Activated T-helper 17 cell treated with anti-CD3 and anti-CD28 coated beads, Interleukin-2, amount 50 U/mL, for 72 hours (primary cell): ENCODE results near the gene PNPO. TPM values are rescaled to one million over a fixed set of nuclear protein-coding genes. Genes with fewer than 3 reads are reported as not detected.
"Not testable (repeated sequence)": the region's sequence is repeated elsewhere in the genome, so short reads cannot be mapped to it uniquely, and the experiment has no call there.

Experiments
- ATAC-seq: fragments of 150-1000 bp; cut with Tn5 transposase; replicated peaks from 2 replicates; pipeline ENCODE4 v1.10.0; 2021; ENCODE audit warnings: mild to moderate bottlenecking, moderate library complexity
- H3K27ac Mint-ChIP-seq: one replicate; pipeline ENCODE4 v1.8.0; 2022; ENCODE audit warnings: mixed read lengths
- H3K27me3 Mint-ChIP-seq: one replicate; pipeline ENCODE4 v1.8.0; 2022; ENCODE audit warnings: mixed read lengths
- H3K36me3 Mint-ChIP-seq: one replicate; pipeline ENCODE4 v1.8.0; 2022; ENCODE audit warnings: low read depth, mild to moderate bottlenecking, mixed read lengths
- H3K4me1 Mint-ChIP-seq: one replicate; pipeline ENCODE4 v1.8.0; 2022; ENCODE audit warnings: mixed read lengths
- H3K4me3 Mint-ChIP-seq: one replicate; pipeline ENCODE4 v1.8.0; 2022; ENCODE audit warnings: mild to moderate bottlenecking, mixed read lengths
- H3K9me3 Mint-ChIP-seq: one replicate; pipeline ENCODE4 v1.8.0; 2022; ENCODE audit warnings: mixed read lengths
- total RNA-seq, 2 donors: library from RNA; stranded (reverse); gene quantifications; one replicate each; pipeline ENCODE4 v1.2.3, GENCODE V29; 2022

PNPO gene
- total RNA-seq, 2 donors from 2014 or later, result 18.0 to 33.7 TPM

DNA sequence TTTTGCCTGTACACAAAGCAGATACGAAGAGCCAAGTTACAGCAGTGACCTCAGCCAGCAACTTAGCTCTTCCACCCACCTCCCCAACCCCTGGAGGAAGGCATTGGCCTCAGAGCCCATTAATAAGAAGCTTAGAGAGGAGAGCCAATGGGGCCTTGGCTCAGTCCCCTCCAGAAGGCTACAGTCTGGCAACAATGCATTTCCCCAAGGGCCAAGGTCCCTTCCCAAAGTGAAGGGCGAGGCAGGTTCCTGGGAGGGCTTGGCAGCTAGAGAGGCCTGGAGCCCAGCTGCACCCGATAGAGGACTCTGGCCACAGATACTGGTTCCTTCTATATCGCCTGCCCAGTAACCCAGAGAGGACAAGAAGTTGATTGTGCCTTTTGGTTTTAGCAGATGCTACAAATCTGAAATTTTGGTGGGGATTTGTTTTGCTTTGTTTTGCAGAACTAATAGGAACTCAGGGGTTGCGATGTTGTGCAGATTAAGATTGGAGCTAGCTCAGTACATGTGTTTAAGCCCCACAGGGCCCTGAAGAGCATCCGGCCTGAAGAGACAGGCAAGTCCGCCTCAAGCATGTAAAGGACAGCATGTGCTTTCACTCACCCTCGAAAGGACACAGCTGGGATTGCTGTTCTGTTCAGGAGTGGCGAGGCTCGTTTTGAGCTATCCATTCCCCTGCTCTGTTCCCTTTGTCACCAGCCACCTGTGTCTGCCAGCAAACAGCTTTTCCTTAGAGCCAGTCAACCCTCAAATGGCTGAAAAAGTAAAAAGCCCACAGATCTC, 12.0 kb upstream of the PNPO start:
- Mint-ChIP-seq H3K9me3 (no peaks in the 10 kb centered on the region), H3K27ac (no peak overlapping the region), H3K4me1 (peaks cover 6% of the 10 kb centered on the region), H3K4me3 (no peak overlapping the region), H3K27me3 (no peaks in the 10 kb centered on the region), H3K36me3 (peaks cover 46% of the 10 kb centered on the region)
- ATAC-seq, result no peak

DNA sequence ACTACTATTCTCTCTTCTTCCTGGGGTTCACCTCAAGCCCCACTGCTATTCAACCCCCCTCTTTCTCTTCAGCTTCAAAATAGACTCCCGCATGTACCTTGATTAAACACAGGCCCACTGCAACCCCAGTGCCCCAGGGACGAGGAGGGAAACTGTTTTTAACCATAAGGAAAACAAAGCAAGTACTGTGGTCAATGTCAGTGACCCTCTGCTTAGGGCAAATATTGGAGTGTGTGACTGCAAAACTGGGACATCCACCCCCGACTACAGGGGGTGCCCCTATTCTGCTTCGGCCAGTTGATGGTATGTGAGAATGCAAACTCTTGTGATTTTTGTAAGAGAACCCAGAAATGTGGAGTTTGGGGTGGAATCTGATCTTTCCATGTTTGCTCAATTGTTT, 9.5 kb upstream of the PNPO start:
- Mint-ChIP-seq H3K9me3 (no peaks in the 10 kb centered on the region), H3K27me3 (no peaks in the 10 kb centered on the region), H3K27ac (peak overlapping the region; percentile 43), H3K4me1 (peaks cover 6% of the 10 kb centered on the region), H3K36me3 (peaks cover 23% of the 10 kb centered on the region), H3K4me3 (no peak overlapping the region)
- no peak for ATAC-seq

DNA sequence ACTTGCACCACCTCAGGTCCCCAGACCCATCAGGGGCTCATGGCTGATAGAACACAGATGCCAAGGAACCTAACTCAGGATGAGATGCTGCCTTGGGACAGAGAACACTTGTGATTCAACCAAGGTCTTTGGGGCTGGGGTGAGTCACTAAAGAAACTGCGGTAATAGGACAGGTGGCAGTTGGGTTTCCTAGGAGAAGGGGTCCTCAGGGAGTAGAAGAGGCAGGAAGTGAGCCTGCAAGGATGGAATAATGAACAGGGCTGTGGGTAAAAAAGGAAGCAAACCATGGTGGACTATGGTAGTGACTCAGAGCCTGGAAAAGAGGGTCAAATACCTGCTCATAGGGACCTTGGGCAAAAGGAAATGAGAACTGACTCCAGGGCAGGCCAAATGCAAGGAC, 6.5 kb upstream of the PNPO start:
- Mint-ChIP-seq H3K4me3 (no peak overlapping the region), H3K27me3 (no peaks in the 10 kb centered on the region), H3K4me1 (no peaks in the 10 kb centered on the region), H3K9me3 (no peaks in the 10 kb centered on the region), H3K36me3 (no peaks in the 10 kb centered on the region), H3K27ac (no peak overlapping the region)
- ATAC-seq, result no peak

DNA sequence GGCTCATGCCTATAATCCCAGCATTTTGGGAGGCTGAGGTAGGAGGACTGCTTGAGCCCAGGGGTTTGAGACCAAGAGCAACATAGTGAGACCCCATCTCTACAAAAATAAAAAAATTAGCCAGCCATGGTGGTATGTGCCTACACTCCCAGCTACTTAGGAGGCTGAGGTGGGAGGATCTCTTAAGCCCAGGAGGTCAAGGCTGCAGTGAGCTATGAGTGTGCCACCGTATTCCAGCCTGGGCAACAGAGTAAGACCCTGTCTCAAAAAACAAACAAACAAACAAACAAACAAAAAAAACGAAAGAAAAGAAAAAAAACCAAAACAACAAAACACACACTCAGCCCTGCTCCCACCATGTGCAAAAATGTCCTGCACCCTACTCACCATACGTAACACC, 5.9 kb upstream of the PNPO start:
- not testable (repeated sequence) for H3K27me3 Mint-ChIP-seq, H3K9me3 Mint-ChIP-seq, H3K4me3 Mint-ChIP-seq, ATAC-seq, H3K27ac Mint-ChIP-seq, H3K4me1 Mint-ChIP-seq, H3K36me3 Mint-ChIP-seq

DNA sequence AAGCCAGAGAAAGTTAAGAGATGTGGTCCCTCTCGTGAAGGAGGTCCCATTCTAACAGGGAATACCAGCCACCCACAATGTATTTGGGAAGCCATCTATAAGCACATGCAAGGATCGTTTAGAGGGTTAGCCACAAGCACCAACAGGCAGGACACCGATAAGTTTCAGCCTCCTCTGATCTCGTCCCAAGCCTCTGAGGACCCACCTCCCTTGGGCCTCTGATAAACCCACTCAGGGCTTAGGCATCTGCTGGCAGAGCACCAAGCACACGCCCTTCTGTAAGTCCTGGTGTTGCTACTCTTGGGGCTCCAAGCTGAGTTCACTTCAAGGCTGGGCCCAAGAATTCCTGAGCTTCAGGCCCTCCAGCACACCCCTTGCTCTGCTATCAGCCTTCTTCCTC, 5.4 kb upstream of the PNPO start:
- Mint-ChIP-seq H3K27ac (no peak overlapping the region), H3K36me3 (no peaks in the 10 kb centered on the region), H3K27me3 (no peaks in the 10 kb centered on the region), H3K4me1 (peaks cover 5% of the 10 kb centered on the region), H3K9me3 (peaks cover 1% of the 10 kb centered on the region), H3K4me3 (no peak overlapping the region)
- no peak for ATAC-seq

DNA sequence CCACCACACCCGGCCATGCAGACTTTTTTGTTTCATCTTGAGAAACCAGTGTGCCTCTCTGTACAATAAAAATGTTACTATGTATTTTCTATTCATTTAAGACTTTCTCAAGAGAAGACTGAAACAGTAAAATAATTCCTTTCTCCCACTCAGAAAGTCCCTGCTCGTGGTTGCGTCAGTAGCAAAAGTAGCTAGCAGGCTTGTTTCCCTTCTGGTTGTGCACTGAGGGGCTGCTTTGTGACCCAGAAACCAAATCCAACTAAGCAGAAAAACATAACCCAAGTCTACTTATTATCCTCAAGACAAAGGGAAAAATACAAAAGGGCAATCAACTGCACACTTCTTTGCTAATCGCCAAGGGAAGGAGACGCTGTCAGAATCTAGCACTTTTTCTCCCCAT, 3.4 kb upstream of the PNPO start:
- Mint-ChIP-seq H3K36me3 (no peaks in the 10 kb centered on the region), H3K4me3 (peak overlapping the region; percentile 0), H3K4me1 (peaks cover 9% of the 10 kb centered on the region), H3K27me3 (no peaks in the 10 kb centered on the region), H3K27ac (no peak overlapping the region), H3K9me3 (peaks cover 3% of the 10 kb centered on the region)
- ATAC-seq, result peak; percentile 1

DNA sequence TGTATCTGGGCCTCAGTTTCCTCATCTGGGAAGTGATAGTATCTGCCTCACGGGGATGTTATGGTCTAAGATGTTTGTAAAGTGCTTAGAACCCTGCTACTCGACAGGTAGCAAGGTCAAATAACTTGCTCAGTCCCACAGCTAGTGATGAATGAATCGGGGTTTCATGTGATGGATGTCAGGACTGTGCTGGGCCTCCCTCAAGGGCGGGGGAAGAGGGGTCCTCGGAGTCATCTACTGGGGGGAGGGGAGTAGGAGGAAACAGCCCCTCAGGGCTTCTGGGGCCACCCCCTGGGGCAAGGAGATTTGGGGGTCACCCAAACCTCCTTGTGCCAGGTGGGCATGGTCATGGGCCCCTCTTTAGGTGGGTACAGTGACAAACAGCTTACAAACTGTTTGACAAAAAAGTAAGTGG, 732 bp downstream of the PNPO start:
- Mint-ChIP-seq H3K4me3 (peak overlapping the region; percentile 73), H3K9me3 (peaks cover 3% of the 10 kb centered on the region), H3K27ac (peak overlapping the region; percentile 54), H3K4me1 (peaks cover 26% of the 10 kb centered on the region), H3K36me3 (peaks cover 27% of the 10 kb centered on the region), H3K27me3 (no peaks in the 10 kb centered on the region)
- ATAC-seq, result no peak

DNA sequence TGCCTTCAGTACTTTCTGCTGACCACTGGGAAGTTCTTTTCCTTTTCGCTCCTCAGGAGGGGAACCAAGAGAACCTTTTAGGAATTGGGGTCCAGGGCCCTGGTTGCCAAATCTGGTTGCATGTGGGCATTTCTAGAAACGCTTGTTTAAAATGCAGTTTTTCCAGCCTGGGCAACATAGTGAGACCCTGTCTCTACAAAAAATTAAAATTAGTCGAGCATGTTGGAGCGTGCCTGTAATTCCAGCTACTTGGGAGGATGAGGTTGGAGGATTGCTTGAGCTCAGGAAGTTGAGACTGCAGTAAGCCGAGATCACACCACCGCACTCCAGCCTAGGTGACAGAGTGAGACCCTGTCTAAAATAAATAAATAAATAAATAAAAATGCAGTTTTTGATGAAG, 1.2 kb downstream of the PNPO start:
- Mint-ChIP-seq H3K4me1 (peaks cover 27% of the 10 kb centered on the region), H3K27ac (peak overlapping the region; percentile 54), H3K27me3 (no peaks in the 10 kb centered on the region), H3K36me3 (peaks cover 29% of the 10 kb centered on the region), H3K4me3 (peak overlapping the region; percentile 73), H3K9me3 (peaks cover 3% of the 10 kb centered on the region)
- ATAC-seq, result no peak

DNA sequence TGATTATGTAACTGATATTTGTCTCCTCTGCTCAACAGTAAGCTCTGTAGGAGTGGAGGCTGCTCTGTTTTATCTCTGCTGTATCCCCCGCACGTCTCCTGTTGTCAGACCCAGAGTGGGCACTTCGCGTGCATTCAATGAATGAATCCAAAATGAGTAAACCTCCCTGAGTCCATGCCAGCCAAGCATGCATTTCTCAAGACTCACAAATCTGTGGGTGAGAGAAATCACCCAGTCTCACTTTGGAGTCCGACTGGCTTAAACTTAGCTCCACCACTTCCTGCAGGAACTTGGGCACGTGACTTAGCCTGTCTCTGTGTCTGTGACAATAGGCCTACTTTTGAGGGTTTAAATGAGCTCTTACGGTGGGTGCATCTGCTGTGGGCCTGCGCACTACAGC, 3.7 kb downstream of the PNPO start:
- Mint-ChIP-seq H3K4me1 (peaks cover 33% of the 10 kb centered on the region), H3K27ac (peak overlapping the region; percentile 4), H3K4me3 (peak overlapping the region; percentile 13), H3K36me3 (peaks cover 46% of the 10 kb centered on the region), H3K27me3 (no peaks in the 10 kb centered on the region), H3K9me3 (peaks cover 3% of the 10 kb centered on the region)
- no peak for ATAC-seq

DNA sequence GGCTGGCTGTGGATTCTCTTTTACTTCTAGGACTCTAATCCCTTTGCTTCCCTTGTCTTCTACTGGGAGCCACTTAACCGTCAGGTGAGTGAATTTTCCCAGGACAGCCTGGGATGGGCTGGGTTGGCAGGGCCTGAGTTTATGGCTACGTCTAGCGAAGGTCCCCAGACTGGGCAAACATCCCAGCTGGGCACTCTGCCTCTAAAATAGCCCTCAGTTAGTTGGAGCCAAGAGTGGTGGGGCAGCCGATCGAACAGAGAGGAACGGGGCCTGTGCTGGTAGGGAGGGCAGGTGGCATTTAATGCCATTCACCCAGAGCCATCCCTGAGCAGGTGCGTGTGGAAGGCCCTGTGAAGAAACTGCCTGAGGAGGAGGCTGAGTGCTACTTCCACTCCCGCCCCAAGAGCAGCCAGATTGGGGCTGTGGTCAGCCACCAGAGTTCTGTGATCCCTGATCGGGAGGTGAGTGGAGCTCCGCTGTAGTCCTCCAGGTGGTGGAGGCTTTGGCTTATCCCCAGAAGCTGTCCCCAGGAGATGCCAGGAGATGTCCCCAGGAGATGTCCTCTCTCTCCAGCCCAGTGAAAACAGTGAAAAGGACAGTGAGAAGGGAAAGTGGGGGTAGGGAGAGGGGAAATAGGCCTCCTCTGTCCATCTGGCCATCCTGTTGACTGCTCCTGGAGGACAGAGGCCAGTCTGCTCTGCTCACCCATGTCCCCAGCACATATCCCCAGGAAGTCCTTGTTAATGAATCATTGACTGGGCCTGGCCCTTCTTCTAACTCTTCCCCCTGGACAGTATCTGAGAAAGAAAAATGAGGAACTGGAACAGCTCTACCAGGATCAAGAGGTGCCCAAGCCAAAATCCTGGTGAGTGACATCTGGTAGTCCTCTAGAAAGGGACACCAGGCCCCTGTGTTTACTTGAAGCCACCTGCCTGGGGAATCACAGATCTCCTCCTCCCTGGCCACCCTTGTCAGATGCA, 4.4 kb downstream of the PNPO start:
- ATAC-seq, result no peak
- H3K4me3 Mint-ChIP-seq, result no peak overlapping the region
- H3K27me3 Mint-ChIP-seq, result no peaks in the 10 kb centered on the region
- peak overlapping the region; percentile 4 for H3K27ac Mint-ChIP-seq
- H3K9me3 Mint-ChIP-seq, result peaks cover 3% of the 10 kb centered on the region
- peaks cover 46% of the 10 kb centered on the region for H3K36me3 Mint-ChIP-seq
- H3K4me1 Mint-ChIP-seq, result peaks cover 31% of the 10 kb centered on the region

DNA sequence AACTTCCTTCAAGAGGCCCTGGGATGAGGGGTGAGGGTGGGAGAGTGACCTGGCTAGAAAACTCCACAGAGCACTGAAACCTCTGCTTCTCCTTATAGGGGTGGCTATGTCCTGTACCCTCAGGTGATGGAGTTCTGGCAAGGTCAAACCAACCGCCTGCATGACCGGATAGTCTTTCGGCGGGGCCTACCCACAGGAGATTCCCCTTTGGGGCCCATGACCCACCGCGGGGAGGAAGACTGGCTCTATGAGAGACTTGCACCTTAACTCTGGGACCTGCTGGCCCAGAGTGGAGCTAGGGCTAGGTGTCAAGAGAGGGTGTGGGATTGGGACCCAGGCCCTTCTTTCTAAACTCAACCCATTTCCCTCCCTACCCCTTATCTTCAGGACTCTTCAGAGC, 5.1 kb downstream of the PNPO start:
- no peaks in the 10 kb centered on the region for H3K27me3 Mint-ChIP-seq
- H3K4me3 Mint-ChIP-seq, result no peak overlapping the region
- H3K9me3 Mint-ChIP-seq, result no peaks in the 10 kb centered on the region
- peaks cover 47% of the 10 kb centered on the region for H3K36me3 Mint-ChIP-seq
- peaks cover 25% of the 10 kb centered on the region for H3K4me1 Mint-ChIP-seq
- ATAC-seq, result no peak
- no peak overlapping the region for H3K27ac Mint-ChIP-seq

DNA sequence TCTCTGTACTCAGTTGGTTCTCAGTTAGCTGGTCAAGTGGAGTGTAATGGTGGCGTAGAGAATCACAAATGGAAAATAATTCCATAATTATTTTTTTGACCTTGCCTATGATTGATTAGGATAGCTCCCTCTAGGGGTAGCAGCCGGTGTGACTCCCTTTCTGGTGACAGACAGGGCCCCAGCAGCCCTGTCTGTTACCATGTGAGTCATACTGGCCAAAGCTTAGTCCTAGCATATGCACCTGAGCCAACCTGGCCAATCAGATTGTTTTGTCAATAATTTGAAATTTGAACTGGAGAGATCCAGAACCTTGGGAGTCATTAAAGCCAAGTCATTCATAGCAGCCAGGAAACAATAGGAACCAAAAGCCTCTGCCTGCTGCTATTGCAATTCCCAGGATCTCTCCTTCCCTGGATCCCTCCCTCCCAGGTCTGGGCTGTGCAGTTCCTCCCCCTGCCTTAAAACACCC, 5.6 kb downstream of the PNPO start:
- Mint-ChIP-seq H3K4me1 (peaks cover 25% of the 10 kb centered on the region), H3K27me3 (no peaks in the 10 kb centered on the region), H3K27ac (no peak overlapping the region), H3K4me3 (no peak overlapping the region), H3K9me3 (no peaks in the 10 kb centered on the region), H3K36me3 (peaks cover 51% of the 10 kb centered on the region)
- ATAC-seq, result peak; percentile 95

DNA sequence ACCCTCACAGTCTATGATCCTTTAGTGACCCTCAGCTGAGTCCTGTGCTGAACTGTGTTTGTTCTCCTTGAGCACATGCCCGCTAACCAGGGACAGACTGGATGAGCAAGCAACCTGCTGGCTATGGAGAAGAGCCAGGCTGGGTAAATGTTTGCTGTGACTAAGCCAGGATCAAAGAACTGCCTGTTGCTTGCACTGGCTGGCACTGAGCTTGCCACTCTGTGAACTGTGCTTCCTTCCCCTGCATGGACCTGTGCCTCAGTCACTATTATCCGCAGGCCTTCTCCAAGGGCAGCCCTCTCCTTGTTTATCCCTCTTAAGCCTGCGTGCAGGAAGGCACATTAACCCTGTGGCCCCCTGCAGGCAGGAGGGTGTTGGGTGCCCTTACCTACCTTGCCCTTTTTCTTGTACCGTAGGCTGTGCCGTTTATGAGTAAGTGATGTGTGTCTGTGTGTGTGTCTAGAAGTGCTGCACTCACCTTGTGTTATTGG, 7.4 kb downstream of the PNPO start:
- H3K9me3 Mint-ChIP-seq, result no peaks in the 10 kb centered on the region
- H3K4me1 Mint-ChIP-seq, result peaks cover 21% of the 10 kb centered on the region
- peaks cover 58% of the 10 kb centered on the region for H3K36me3 Mint-ChIP-seq
- no peak for ATAC-seq
- H3K4me3 Mint-ChIP-seq, result peak overlapping the region; percentile 50
- H3K27me3 Mint-ChIP-seq, result no peaks in the 10 kb centered on the region
- H3K27ac Mint-ChIP-seq, result peak overlapping the region; percentile 70

DNA sequence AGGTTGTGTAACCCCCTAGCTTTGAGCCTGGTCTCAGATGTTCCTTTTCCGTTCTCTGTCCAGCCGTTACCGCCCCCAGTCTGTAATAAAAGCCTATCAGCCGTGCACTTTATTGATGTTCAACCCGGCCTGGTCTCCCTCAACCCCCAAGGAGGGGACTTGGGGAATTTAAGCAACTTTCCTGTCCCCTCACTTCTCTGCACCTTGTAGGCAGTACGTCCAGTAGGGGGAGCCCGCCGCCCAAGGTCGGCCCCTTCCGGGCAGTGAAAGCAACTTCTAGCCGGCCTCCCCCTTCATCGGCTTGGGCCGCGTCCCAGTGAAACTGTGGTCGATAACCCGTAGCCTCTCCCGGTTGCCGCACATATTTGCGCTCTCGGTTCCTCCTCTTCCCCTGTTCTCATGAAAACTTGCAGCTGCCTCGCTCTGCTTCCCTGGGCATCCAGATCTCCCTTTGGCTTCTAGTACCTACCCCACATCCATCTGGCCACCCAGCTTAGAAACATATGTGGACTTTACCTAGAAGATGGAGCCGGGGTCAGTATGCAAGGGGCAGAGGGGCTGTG, 7.9 kb downstream of the PNPO start:
- H3K27ac Mint-ChIP-seq, result peak overlapping the region; percentile 70
- peaks cover 20% of the 10 kb centered on the region for H3K4me1 Mint-ChIP-seq
- peak overlapping the region; percentile 50 for H3K4me3 Mint-ChIP-seq
- ATAC-seq, result peak; percentile 83
- H3K36me3 Mint-ChIP-seq, result peaks cover 58% of the 10 kb centered on the region
- H3K27me3 Mint-ChIP-seq, result no peaks in the 10 kb centered on the region
- no peaks in the 10 kb centered on the region for H3K9me3 Mint-ChIP-seq
